H4 (cell line): Measurements from ENCODE around the gene PNLIPRP2. TPM values are rescaled to one million over a fixed set of nuclear protein-coding genes. Genes with fewer than 3 reads are reported as not detected.

ENCODE experiments used
- DNase-seq: peaks from one replicate; pipeline ENCODE4 v3.0.0-alpha.2; 2015; ENCODE audit warnings: low spot score
- total RNA-seq: library from RNA; depleted of rRNA; stranded (reverse); fragments of >200 nt; shearing (Covaris generic); gene quantifications from 2 replicates; pipeline ENCODE4 v1.2.3, GENCODE V29; 2014

Gene PNLIPRP2
- total RNA-seq, 1 experiment from 2014 or later = not detected

GRCh38 chr10:116612107-116612769, 8.5 kb upstream of the PNLIPRP2 start:
- no peak for DNase-seq

GRCh38 chr10:116613471-116613870, 7.3 kb upstream of the PNLIPRP2 start:
- DNase-seq = no peak

DNA sequence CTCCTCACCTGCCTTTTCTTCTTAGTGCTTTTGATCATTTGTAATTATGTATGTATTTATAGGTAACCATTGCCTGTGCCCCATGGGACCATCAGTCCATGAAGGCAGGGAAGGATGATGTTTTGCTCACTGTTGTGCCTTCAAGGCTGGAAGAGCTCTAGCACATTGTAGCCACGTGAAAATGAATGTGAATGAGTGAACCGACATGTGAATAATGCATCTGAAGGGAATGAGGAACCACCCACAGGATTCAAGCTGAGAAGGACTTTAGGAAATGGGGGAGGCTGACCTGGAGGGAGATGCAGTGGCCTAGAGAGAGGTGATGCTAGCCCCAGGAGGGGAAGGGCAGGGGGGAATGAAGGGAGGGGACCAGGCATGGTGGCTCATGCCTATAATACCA, 6.0 kb upstream of the PNLIPRP2 start:
- no peak for DNase-seq

DNA sequence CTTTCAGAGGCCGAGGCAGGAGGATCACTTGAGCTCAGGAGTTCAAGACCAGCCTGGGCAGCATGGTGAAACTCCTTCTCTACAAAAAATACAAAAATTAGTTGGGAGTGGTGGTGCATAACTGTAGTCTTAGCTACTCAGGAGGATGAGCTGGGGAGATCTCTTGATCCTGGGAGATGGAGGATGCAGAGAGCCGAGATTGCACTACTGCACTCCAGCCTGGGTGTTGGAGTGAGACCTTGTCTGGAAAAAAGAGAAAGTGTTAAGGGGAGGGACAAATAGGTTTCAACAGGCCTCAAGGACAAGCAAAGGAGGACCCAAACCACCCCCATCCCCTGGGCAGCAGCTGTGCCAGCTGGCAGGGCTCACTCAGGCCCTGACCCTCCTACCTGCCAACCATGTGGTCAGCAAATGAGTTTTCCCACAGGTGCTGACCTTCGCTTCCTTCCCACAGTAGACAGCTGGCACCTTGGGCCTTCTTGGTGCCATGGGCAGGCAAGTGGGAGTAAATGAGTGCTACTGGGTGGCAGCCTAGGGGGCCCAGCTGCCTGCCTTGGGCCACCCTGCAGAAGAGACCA, 5.5 kb upstream of the PNLIPRP2 start:
- no peak for DNase-seq

DNA sequence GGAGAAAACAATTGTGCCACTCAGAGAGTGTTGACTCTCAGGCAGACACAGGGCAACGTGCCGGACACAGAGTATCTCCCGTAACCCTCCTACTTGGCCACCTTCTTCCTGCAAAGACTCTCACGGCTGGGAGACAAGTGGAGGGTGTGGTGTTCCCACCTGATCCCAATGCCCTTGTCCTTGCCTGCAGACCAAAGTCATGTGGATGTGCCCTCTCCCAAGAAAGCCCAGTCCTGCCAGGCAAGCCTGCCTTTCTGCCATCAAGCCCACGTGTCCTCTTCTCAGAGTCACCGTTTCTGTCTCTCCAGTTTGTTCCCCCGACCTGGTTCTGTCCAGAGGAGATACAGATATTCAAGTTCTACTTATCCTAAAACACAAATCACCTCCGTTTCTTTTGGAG, 723 bp downstream of the PNLIPRP2 start:
- no peak for DNase-seq

DNA sequence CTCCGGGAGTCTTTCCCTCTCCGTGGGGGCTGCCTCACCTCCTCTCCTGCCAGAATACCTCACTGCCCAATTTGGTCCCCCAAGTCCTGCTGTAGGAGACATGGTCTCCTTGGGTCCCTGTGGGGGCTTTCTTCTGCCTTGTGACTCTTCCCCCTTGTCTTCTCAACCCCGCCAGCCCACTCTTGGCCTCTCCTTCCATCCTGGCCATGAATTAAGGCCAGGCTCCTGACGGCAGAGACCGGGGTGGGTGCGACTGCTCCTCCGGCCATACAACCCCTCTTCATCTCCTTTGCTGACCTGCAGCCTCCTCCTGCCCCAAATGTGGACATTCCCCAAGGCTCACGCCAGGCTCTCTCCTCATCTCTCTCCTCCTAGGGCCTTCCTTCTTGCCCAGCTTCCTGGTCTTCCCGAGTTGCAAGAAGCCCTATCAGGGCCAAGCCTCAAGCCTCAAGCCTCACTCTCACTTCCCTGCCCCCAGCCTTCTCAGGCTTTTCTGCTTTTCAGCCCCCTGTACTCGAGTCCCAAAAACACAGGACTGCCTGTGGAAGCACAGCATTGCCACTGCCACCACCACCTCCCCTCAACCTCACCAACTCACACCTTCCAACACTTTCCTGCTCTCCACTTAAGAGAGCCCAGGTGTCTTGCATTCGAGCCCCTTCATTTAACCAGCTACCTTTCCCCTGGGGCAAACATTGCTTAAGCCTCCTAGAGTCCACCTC, 1.3 kb downstream of the PNLIPRP2 start:
- no peak for DNase-seq

DNA sequence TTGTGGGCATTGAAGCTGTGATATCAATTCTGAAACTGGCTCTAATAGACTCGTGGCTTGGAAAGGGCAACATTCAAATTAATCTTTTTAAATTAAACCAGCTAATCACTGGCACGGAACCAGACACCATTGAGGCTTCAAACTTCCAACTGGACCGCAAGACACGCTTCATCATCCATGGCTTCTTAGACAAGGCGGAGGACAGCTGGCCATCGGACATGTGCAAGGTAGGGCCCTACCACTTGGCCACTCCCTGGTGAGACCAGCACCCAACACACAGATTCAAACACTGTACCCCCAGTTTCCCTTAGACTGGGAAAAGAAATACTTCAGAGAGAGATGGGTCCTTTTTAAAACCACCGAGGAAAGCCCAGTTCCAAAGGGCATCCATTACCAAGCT, 5.1 kb downstream of the PNLIPRP2 start:
- no peak for DNase-seq

DNA sequence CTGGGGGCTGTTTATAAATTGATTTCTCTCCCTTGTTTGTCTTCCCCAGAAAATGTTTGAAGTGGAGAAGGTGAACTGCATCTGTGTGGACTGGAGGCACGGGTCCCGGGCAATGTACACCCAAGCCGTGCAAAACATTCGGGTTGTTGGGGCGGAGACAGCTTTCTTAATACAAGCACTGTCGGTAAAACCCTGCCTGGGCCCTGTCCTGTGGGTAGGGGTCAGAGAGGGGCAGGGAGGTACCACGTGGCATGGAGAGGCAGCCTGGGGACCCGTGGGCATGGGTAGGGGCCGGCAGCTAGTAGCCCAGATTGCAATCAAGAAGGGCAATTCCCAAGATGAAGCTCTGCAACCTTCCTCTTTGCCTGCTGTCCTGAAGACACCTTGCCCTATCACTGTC, 6.1 kb downstream of the PNLIPRP2 start:
- no peak for DNase-seq

DNA sequence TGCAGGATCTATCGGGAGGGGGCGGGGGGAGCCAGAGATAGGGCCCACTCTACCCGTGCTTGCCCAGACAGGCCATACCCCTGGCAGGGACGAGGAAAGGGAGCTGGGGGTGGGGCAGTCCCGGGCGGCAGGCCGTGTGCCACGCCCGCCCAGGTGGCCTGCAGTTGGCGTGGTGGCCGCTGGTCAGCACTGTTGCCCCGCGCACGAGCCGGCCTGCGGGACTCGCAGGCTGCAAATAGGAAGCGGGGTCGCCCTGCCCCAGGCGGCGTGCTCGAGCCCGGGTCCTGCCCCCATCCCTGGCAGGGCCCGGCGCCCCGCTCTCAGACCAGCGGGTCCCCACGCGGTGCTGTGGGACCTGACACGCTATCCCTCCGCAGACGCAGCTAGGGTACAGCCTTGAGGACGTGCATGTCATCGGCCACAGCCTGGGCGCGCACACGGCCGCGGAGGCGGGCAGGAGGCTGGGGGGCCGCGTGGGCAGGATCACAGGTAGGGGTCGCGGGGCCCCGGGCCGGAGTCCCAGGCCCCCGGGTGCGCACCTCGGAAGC, 6.7 kb downstream of the PNLIPRP2 start:
- no peak for DNase-seq

- no peak for DNase-seq
Measured at GRCh38 chr10:116629340-116629739, 8.6 kb downstream of the PNLIPRP2 start.

DNA sequence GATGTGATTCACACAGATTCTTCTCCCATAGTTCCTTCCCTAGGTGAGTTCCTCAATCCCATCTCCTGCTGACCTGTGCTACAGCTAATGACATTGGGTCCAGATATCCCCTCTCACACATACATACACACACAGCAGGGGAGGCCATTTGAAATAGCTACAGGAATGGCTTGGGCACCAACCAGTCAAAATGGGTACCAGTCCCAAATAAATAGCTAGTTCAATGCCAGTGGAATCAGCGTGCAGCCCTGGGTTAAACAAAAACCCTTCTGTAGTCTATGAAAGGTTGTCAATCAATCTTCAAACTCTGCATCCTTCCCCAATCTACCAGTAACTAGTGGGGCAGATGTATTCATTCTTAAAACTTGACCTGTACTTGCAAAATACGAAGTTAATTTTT, 9.3 kb downstream of the PNLIPRP2 start:
- no peak for DNase-seq

DNA sequence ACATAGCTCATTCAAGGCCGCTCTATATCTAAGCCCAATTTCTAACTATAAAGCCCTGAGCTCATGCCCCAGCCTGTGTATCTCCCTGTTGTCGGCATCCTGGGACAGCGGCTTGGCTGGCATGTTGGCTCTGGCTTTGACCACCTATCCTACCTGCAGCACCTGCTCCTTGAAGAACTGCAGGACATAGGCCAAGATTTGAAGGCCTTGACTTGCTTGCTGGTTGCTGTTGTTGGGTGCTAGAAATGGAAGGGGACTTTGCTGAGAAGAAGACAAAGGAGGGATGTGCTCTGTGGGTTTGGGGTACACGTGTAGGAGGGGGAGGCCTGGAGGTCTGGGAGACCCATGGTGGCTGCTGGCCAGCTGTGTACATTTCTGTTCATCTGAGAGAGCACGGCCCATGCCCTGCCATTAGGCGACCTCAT, 11.1 kb downstream of the PNLIPRP2 start:
- DNase-seq = no peak

DNA sequence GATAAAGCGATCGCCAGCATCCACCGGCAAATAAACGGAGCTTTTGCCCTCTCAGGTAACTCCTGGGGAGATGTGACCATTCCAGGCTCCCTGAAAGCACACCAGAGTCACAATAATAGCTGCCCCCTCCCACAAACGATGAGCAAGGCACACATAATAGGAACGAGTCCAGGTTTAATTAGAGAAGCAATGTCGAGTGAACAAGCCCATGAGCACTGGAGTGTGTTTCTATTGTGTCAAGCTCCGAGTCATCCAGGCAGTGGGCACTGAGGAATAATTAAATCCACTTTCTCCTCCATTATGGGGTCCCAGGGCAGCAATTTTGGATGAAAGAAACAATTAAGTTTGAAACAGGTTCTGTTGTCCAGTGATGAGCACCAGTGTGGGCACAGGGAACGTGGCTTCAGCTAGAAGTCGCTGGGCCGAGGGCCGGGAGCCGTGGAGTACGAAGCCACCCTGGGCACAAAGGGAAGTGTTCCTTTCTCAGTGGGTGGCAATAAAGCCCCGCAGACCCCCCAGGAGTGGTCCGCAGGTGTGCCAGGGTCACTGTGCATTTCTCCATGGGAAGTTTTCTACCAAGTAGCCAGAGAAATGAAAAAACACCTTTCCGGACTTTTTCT, 12.0 kb downstream of the PNLIPRP2 start:
- DNase-seq = no peak

- no peak for DNase-seq
Measured at GRCh38 chr10:116633216-116633600, 12.5 kb downstream of the PNLIPRP2 start.

DNA sequence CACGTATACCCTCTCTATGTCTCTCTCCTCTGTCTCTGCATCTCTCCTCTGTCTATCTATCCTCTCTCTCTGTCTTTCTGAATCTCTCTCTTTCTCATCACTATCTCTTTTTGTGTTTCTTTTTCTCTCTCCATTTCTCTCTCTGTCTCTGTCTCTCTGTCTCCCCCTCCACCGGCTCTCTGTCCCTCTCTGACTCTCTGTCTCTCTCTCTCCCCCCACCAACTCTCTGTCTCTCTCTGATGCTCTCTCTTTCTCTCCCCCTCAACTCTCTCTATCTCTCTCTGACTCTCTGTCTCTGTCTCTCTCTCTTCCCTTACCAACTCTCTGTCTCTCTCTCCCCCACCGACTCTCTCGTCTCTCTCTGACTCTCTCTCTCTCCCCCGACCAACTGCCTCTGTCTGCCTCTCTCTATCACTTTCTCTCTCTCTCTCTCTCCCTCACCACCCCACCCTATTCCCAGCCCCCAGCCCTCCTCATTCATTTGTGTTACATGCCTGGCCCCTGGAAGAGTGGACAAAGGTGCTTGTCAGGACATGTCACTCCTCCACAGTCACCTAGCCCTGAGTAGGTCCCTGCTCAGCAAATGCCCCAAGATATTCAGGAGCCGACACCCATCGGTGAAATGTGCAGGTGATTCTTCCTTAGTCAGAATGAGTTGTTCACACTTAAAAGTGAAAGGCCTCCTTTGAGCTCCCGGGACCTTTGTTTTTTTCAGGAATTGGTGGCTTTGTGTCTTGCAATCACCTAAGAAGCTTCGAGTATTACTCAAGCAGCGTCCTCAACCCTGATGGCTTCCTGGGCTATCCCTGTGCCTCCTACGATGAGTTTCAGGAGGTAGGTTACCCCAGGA, 13.6 kb downstream of the PNLIPRP2 start:
- DNase-seq = no peak

DNA sequence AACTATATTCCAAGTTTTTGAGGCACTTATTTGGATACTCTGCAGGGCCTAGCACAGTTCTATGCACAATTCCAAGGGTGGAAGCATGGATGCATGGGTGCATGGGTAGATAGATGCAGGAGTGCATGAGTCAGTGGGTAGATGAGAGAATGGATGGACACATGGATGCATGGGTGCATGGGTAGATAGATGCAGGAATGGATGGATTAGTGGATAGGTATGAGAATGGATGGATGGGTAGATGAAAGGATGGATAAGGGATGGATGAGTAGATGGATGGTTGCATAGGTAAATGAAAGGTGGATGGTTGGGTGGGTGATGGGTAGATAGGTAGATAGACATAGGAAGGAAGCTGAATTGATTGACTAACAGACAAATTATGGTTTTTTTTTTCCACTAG, 15.6 kb downstream of the PNLIPRP2 start:
- no peak for DNase-seq

DNA sequence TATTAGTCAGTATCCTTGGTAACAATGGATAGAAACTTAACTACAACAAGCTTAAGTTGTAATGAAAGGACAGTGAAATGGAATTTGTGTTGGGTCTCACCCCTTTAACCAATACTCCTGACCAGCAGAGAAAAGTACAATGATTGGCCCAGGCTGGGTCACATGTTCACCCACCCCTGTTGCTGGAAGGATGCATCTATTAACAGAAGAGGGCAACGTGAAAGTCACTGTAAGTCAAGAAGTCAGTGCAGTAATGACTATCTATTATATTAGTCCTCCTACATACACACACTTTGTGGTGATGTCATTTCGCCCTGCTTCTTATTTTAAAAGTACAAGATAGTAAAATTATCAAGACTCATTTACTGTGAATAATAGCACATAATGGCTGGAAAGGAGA, 16.2 kb downstream of the PNLIPRP2 start:
- DNase-seq = no peak

DNA sequence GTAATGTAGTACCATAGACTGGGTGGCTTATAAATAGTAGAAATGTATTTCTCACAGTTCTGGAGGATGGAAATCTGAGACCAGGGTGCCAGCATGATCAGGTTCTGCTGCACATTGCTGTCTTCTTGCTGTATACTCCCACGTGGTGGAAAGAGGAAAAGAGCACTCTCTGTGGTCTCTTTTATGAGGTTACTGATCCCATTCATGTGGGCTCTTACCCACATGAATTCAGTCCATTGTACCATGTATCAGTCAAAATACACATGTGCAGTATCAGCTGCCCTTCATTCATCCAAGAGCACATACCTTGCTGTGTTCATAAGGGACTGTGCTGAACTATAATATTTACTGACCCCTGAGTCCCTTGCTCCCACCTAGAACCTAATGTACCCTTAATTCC, 17.1 kb downstream of the PNLIPRP2 start:
- no peak for DNase-seq

DNA sequence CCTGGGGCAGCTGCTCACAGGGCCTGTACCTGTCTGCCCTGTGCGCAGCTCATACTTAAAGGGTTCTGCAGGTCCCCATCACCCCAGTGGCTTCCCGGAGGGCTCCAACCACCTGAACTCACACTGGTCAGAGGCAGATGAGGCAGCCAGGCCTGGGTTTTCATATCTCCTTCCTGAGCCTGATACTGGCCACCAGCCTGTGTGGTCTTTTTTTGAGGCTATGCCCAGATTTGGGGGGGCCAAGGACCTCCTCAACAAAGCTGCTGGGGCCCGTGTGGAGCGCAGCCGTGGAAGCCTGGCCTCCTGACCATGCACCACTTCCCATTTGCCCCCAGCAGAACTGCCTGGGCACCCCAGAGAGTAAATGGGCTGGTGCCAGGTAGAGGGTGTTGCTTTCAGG, 25.7 kb downstream of the PNLIPRP2 start:
- DNase-seq = no peak

- no peak for DNase-seq
Measured at GRCh38 chr10:116648903-116649302, 28.1 kb downstream of the PNLIPRP2 start.

GRCh38 chr10:116653885-116654284, 33.1 kb downstream of the PNLIPRP2 start:
- DNase-seq = no peak

DNA sequence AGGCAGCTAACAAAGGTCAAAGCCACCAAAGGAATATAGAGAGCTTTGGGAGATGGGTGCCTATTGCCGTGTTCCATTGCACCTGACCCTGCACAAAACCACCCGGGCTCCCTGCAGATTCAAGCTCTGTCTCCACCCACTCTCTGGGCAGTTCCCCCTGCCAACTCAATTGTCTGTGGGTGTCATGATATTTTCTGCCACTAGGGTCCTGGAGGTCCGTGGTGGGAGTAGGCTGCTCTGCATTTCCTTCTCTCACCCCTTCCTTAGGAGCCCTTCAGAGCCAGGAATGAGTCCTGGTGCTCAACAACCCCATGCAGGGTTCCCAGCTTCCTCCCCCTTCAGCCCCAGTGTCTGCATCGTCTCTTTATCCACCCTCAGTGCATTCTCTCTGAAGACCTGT, 34.1 kb downstream of the PNLIPRP2 start:
- DNase-seq = no peak
